ENCODE results near the gene SEC24D. TPM values are rescaled to one million over a fixed set of nuclear protein-coding genes. Genes with fewer than 3 reads are reported as not detected.

Gene SEC24D
- total RNA-seq, 1 experiment from 2014 or later: 28.4 TPM

GRCh38 chr4:118865091-118865708, 29.3 kb upstream of the SEC24D start:
- DNase-seq: peak; percentile 27
- no peaks in the 10 kb centered on the region for H3K4me1 Mint-ChIP-seq (ENCODE audit: low read depth, unreplicated experiment)
- no peaks in the 10 kb centered on the region for H3K36me3 Mint-ChIP-seq (ENCODE audit: insufficient read depth, unreplicated experiment)
- H3K27ac Mint-ChIP-seq (ENCODE audit: unreplicated experiment): no peak overlapping the region
- intact Hi-C loops (cut with micrococcal nuclease; ENCODE audit: unreplicated experiment): loop anchor here (1.0 kb wide), 1 partner anchor 92 kb away; no protein-coding TSS in a partner anchor
- H3K9me3 Mint-ChIP-seq (ENCODE audit: low read depth, unreplicated experiment): no peaks in the 10 kb centered on the region
- no peaks in the 10 kb centered on the region for H3K27me3 Mint-ChIP-seq (ENCODE audit: unreplicated experiment)
- no peak overlapping the region for H3K4me3 Mint-ChIP-seq (ENCODE audit: low read depth, unreplicated experiment)
- CTCF ChIA-PET: interaction anchor here (0.8 to 1.1 kb wide), 3 partner anchors 8 to 93 kb away, joined by 3 read pairs; no protein-coding TSS in a partner anchor
- no TSS peak for BruUV-seq (replicated peaks)
- TF ChIP-seq, protein P1, sequence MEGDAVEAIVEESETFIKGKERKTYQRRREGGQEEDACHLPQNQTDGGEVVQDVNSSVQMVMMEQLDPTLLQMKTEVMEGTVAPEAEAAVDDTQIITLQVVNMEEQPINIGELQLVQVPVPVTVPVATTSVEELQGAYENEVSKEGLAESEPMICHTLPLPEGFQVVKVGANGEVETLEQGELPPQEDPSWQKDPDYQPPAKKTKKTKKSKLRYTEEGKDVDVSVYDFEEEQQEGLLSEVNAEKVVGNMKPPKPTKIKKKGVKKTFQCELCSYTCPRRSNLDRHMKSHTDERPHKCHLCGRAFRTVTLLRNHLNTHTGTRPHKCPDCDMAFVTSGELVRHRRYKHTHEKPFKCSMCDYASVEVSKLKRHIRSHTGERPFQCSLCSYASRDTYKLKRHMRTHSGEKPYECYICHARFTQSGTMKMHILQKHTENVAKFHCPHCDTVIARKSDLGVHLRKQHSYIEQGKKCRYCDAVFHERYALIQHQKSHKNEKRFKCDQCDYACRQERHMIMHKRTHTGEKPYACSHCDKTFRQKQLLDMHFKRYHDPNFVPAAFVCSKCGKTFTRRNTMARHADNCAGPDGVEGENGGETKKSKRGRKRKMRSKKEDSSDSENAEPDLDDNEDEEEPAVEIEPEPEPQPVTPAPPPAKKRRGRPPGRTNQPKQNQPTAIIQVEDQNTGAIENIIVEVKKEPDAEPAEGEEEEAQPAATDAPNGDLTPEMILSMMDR (IDR thresholded peaks at IDR 0.05; ENCODE audit: unreplicated experiment): peak; percentile 49

DNA sequence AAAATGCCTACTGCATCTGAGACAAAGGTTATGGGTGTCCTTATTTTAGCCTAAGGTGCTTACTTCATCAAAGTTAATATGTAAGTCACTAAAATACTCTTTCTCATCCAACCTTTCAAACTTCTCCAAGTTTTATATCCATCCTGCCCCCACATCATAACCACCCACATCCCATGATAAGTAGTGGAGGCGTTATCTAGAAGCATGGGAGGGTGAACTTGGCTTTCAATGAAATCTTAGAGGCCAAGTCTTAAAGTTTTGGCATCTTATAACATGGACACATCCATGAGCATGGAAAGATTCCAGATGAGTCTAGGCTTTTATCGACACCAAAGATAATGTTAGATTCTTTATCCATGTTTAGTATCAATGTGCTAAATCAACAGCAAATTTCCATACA, 22.9 kb upstream of the SEC24D start:
- no peak for DNase-seq
- H3K36me3 Mint-ChIP-seq (ENCODE audit: insufficient read depth, unreplicated experiment): no peaks in the 10 kb centered on the region
- CTCF ChIA-PET: interaction anchor here (0.9 kb wide), 1 partner anchor 24 kb away, joined by 3 read pairs; no protein-coding TSS in a partner anchor
- TF ChIP-seq, protein P1 (IDR thresholded peaks at IDR 0.05; ENCODE audit: unreplicated experiment): no peak
- no peak overlapping the region for H3K4me3 Mint-ChIP-seq (ENCODE audit: low read depth, unreplicated experiment)
- no peak overlapping the region for H3K27ac Mint-ChIP-seq (ENCODE audit: unreplicated experiment)
- H3K9me3 Mint-ChIP-seq (ENCODE audit: low read depth, unreplicated experiment): no peaks in the 10 kb centered on the region
- no peaks in the 10 kb centered on the region for H3K27me3 Mint-ChIP-seq (ENCODE audit: unreplicated experiment)
- no peaks in the 10 kb centered on the region for H3K4me1 Mint-ChIP-seq (ENCODE audit: low read depth, unreplicated experiment)
- intact Hi-C loops (cut with micrococcal nuclease; ENCODE audit: unreplicated experiment): no loop called here
- BruUV-seq (replicated peaks): no TSS peak

- H3K4me3 Mint-ChIP-seq (ENCODE audit: low read depth, unreplicated experiment): no peak overlapping the region
- CTCF ChIA-PET: no interaction called here
- intact Hi-C loops (cut with micrococcal nuclease; ENCODE audit: unreplicated experiment): no loop called here
- H3K27ac Mint-ChIP-seq (ENCODE audit: unreplicated experiment): no peak overlapping the region
- no peaks in the 10 kb centered on the region for H3K27me3 Mint-ChIP-seq (ENCODE audit: unreplicated experiment)
- no peaks in the 10 kb centered on the region for H3K4me1 Mint-ChIP-seq (ENCODE audit: low read depth, unreplicated experiment)
- no TSS peak for BruUV-seq (replicated peaks)
- no peaks in the 10 kb centered on the region for H3K9me3 Mint-ChIP-seq (ENCODE audit: low read depth, unreplicated experiment)
- no peaks in the 10 kb centered on the region for H3K36me3 Mint-ChIP-seq (ENCODE audit: insufficient read depth, unreplicated experiment)
- no peak for DNase-seq
- TF ChIP-seq, protein P1 (IDR thresholded peaks at IDR 0.05; ENCODE audit: unreplicated experiment): no peak
These were observed 21.8 kb upstream of the SEC24D start for GRCh38 chr4:118857760-118858159.

GRCh38 chr4:118850488-118851173, 14.7 kb upstream of the SEC24D start:
- peak; percentile 6 for DNase-seq
- intact Hi-C loops (cut with micrococcal nuclease; ENCODE audit: unreplicated experiment): no loop called here
- BruUV-seq (replicated peaks): TSS peak; percentile 93
- TF ChIP-seq, protein P1 (IDR thresholded peaks at IDR 0.05; ENCODE audit: unreplicated experiment): no peak
- H3K36me3 Mint-ChIP-seq (ENCODE audit: insufficient read depth, unreplicated experiment): peaks cover 5% of the 10 kb centered on the region
- no peaks in the 10 kb centered on the region for H3K27me3 Mint-ChIP-seq (ENCODE audit: unreplicated experiment)
- H3K9me3 Mint-ChIP-seq (ENCODE audit: low read depth, unreplicated experiment): no peaks in the 10 kb centered on the region
- H3K4me3 Mint-ChIP-seq (ENCODE audit: low read depth, unreplicated experiment): peak overlapping the region; percentile 68
- H3K27ac Mint-ChIP-seq (ENCODE audit: unreplicated experiment): peak overlapping the region; percentile 64
- CTCF ChIA-PET: interaction anchor here (0.6 kb wide), 1 partner anchor 76 kb away, joined by 3 read pairs; no protein-coding TSS in a partner anchor
- peaks cover 11% of the 10 kb centered on the region for H3K4me1 Mint-ChIP-seq (ENCODE audit: low read depth, unreplicated experiment)

Measured in Calu3 (cell line).